Memory B cell (primary cell): ENCODE measurements around the gene APOBEC4.
A peak's percentile ranks its signal among the peaks of the same experiment; 100 is the strongest.

Experiments
- ATAC-seq: fragments of 150-1000 bp; cut with Tn5 transposase; 2 replicates; pipeline ENCODE4 v1.10.0; 2021; ENCODE audit warnings: low read depth, mild to moderate bottlenecking, moderate library complexity
- DNase-seq, 2 donors: peaks; one replicate each; pipeline ENCODE4 v3.0.0; 2022; ENCODE audit warnings: low spot score in 2 of 2
- H3K27ac Mint-ChIP-seq: one replicate; pipeline ENCODE4 v1.8.0; 2022; ENCODE audit warnings: mild to moderate bottlenecking, moderate library complexity, mixed read lengths
- H3K27me3 Mint-ChIP-seq: one replicate; pipeline ENCODE4 v1.8.0; 2022; ENCODE audit warnings: mixed read lengths
- H3K36me3 Mint-ChIP-seq: one replicate; pipeline ENCODE4 v1.8.0; 2022; ENCODE audit warnings: mild to moderate bottlenecking, mixed read lengths
- H3K4me1 Mint-ChIP-seq: one replicate; pipeline ENCODE4 v1.8.0; 2022; ENCODE audit warnings: mixed read lengths
- H3K4me3 Mint-ChIP-seq: one replicate; pipeline ENCODE4 v1.8.0; 2022; ENCODE audit warnings: mild to moderate bottlenecking, moderate library complexity, mixed read lengths
- H3K9me3 Mint-ChIP-seq: one replicate; pipeline ENCODE4 v1.8.0; 2022; ENCODE audit warnings: mixed read lengths

Gene APOBEC4

DNA sequence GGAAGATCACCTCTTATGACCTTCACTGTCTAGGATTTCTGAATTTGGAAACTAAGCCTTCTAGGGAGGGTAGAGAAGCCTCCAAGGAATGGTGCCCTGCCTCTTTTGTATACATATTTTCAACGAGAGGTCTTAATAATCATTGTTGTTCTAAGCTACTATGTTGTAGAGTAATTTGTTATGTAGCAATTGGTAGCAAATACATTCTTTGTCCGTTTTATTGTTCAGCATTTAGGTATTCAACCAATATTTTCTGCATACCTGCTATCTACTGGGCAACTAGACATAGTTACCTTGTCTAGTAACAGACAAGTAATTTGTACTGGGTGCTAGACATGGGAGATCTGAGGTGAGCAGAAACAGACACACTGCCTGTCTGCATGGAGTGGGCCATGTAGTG, 42.1 kb downstream of the APOBEC4 start:
- DNase-seq = no peak
- H3K9me3 Mint-ChIP-seq = no peaks in the 10 kb centered on the region
- ATAC-seq = no peak
- no peak overlapping the region for H3K4me3 Mint-ChIP-seq
- H3K4me1 Mint-ChIP-seq = peaks cover 12% of the 10 kb centered on the region
- no peak overlapping the region for H3K27ac Mint-ChIP-seq
- no peaks in the 10 kb centered on the region for H3K27me3 Mint-ChIP-seq
- no peaks in the 10 kb centered on the region for H3K36me3 Mint-ChIP-seq

DNA sequence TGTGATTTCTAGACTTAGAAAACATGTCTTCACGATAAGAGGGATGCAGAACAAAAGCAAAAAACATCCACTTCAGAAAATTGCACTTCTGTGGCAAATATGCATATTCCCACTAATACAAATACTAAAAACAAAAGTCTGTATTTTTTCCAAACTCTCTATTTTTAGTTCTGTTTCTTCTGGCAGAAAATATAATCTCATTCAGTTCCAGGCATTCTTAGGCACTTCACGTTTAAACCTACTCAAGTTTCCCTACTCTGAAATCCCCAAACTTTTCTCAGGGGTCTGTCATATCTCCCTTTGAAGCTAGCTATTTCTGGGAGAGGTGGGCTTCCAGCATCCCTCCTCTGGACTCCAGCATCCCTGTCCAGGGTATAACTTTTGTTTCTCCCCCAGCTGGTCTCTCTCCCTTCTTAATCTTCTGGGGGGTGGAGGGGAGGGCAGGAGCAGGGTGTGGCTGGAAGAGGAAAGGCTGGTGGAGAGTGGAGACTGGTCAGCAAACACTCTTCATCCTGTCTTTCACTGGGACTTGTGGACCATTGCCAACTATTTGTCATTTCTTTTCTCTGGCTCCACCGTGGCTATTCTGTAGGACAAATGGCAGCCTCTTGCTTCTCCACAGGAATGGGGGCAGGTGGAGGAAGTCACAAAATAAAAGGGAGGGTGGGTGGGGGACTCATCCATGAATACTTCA, 43.2 kb downstream of the APOBEC4 start:
- Mint-ChIP-seq H3K9me3 (no peaks in the 10 kb centered on the region), H3K36me3 (no peaks in the 10 kb centered on the region), H3K4me1 (peaks cover 17% of the 10 kb centered on the region), H3K4me3 (no peak overlapping the region), H3K27ac (no peak overlapping the region), H3K27me3 (no peaks in the 10 kb centered on the region)
- ATAC-seq (no peak), DNase-seq (no peak)

GRCh38 chr1:183609313-183609712, 43.8 kb downstream of the APOBEC4 start:
- no peak for DNase-seq

DNA sequence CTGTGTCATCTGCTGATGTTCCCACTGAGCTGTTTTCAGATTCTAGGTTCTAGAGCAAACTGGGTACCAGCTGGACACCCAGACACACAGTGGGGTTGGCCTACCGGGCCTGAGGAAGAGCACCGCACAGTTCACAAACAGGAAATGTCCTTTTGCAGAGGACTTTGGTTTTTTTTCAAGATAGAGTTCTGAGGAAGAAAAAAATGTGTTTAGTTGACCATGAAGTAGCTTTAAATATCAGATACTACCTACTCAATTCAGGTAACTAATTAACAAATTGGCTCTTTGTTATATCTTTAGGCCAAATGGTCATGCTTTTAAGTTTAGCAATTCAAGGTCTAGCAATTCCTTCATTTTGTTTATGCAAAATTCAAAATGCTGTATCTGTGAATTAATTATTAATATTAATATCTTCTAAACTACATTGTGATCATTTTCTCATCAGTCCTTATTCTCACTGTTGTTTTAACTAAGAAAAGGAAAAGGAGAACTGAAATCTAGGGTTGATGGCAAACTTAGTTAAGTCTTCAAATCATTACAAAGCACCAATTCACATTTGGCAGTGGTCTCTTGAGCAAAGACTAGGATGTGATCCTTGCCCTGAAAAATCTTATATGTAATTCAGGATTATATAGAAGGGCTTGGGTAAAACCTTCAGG, 45.7 kb downstream of the APOBEC4 start:
- Mint-ChIP-seq H3K36me3 (no peaks in the 10 kb centered on the region), H3K9me3 (peaks cover 1% of the 10 kb centered on the region), H3K27me3 (no peaks in the 10 kb centered on the region), H3K27ac (peak overlapping the region; percentile 55), H3K4me3 (no peak overlapping the region), H3K4me1 (peaks cover 31% of the 10 kb centered on the region)
- DNase-seq (no peak), ATAC-seq (no peak)

More at GRCh38 chr1:183609313-183609712, 43.8 kb downstream of the APOBEC4 start:
- H3K4me1 Mint-ChIP-seq = peaks cover 23% of the 10 kb centered on the region
- peaks cover 1% of the 10 kb centered on the region for H3K9me3 Mint-ChIP-seq
- peak overlapping the region; percentile 28 for H3K27ac Mint-ChIP-seq
- peak; percentile 71 for ATAC-seq
- H3K27me3 Mint-ChIP-seq = no peaks in the 10 kb centered on the region
- no peaks in the 10 kb centered on the region for H3K36me3 Mint-ChIP-seq
- no peak overlapping the region for H3K4me3 Mint-ChIP-seq

- Mint-ChIP-seq H3K27ac (no peak overlapping the region), H3K4me3 (no peak overlapping the region), H3K27me3 (no peaks in the 10 kb centered on the region), H3K36me3 (no peaks in the 10 kb centered on the region), H3K4me1 (peaks cover 31% of the 10 kb centered on the region), H3K9me3 (peaks cover 1% of the 10 kb centered on the region)
- DNase-seq (no peak), ATAC-seq (no peak)
These were observed 47.2 kb downstream of the APOBEC4 start for GRCh38 chr1:183605904-183606303.

GRCh38 chr1:183604815-183605214, 48.3 kb downstream of the APOBEC4 start:
- DNase-seq (no peak), ATAC-seq (peak; percentile 52)
- H3K27me3 Mint-ChIP-seq = no peaks in the 10 kb centered on the region
- H3K4me3 Mint-ChIP-seq = peak overlapping the region; percentile 43
- no peaks in the 10 kb centered on the region for H3K36me3 Mint-ChIP-seq
- H3K9me3 Mint-ChIP-seq = peaks cover 1% of the 10 kb centered on the region
- H3K27ac Mint-ChIP-seq = peak overlapping the region; percentile 89
- H3K4me1 Mint-ChIP-seq = peaks cover 31% of the 10 kb centered on the region

GRCh38 chr1:183604038-183604808, 48.9 kb downstream of the APOBEC4 start:
- peaks cover 1% of the 10 kb centered on the region for H3K9me3 Mint-ChIP-seq
- peak overlapping the region; percentile 61 for H3K4me3 Mint-ChIP-seq
- DNase-seq (no peak), ATAC-seq (peak; percentile 38)
- peaks cover 29% of the 10 kb centered on the region for H3K4me1 Mint-ChIP-seq
- no peaks in the 10 kb centered on the region for H3K36me3 Mint-ChIP-seq
- peak overlapping the region; percentile 89 for H3K27ac Mint-ChIP-seq
- H3K27me3 Mint-ChIP-seq = no peaks in the 10 kb centered on the region

DNA sequence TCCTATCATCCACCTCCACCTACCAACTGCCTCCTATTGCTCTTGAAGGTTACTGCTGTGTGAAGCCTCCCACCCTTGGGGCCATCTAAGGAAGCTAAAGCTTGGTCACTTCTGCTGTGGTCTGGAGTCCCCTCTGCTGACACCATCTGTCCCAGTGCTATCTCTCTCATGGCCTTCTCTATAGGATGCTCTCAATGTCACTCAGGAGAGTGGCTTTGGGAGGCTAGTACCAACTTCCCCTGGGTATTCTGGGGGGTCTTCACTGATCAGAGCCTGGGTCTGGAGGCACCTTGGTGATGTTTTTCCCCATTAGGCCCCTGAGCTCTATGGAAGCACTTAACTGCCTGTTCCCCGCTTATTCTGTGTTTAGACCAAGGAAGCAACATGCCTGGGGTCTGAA, 50.6 kb downstream of the APOBEC4 start:
- ATAC-seq (no peak), DNase-seq (no peak)
- Mint-ChIP-seq H3K27ac (no peak overlapping the region), H3K4me1 (peaks cover 28% of the 10 kb centered on the region), H3K36me3 (no peaks in the 10 kb centered on the region), H3K27me3 (no peaks in the 10 kb centered on the region), H3K9me3 (peaks cover 1% of the 10 kb centered on the region), H3K4me3 (no peak overlapping the region)

- Mint-ChIP-seq H3K27me3 (no peaks in the 10 kb centered on the region), H3K4me3 (no peak overlapping the region), H3K9me3 (peaks cover 1% of the 10 kb centered on the region), H3K4me1 (peaks cover 25% of the 10 kb centered on the region), H3K27ac (no peak overlapping the region), H3K36me3 (no peaks in the 10 kb centered on the region)
- DNase-seq = no peak
- ATAC-seq = no peak
These were observed 52.5 kb downstream of the APOBEC4 start for GRCh38 chr1:183600634-183601033.

- no peak overlapping the region for H3K4me3 Mint-ChIP-seq
- DNase-seq (no peak), ATAC-seq (no peak)
- no peaks in the 10 kb centered on the region for H3K27me3 Mint-ChIP-seq
- H3K9me3 Mint-ChIP-seq = peaks cover 1% of the 10 kb centered on the region
- peaks cover 22% of the 10 kb centered on the region for H3K4me1 Mint-ChIP-seq
- H3K36me3 Mint-ChIP-seq = no peaks in the 10 kb centered on the region
- H3K27ac Mint-ChIP-seq = no peak overlapping the region
These were observed 53.0 kb downstream of the APOBEC4 start for GRCh38 chr1:183600136-183600535.

DNA sequence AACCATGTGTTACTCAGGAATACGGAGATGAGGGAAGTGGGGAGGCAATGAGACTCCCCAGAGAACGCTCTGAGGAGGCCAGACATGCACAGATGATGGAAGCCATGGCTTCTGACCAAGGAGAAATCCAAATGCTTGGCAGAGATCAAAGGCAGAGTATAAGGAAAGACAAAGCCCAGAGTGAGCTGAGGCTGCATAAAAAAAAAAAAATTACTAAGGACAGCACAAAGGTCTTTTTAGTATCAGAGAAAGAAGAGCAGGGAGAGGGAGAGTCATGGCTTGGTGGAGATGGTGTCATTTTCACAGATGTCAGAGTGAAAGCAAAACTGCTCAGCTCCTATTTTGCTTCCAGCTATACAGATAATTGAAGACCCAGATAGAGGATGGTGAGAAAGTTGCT, 54.7 kb downstream of the APOBEC4 start:
- DNase-seq = no peak
- H3K4me3 Mint-ChIP-seq = no peak overlapping the region
- peak overlapping the region; percentile 3 for H3K27ac Mint-ChIP-seq
- no peaks in the 10 kb centered on the region for H3K9me3 Mint-ChIP-seq
- H3K27me3 Mint-ChIP-seq = no peaks in the 10 kb centered on the region
- peaks cover 10% of the 10 kb centered on the region for H3K4me1 Mint-ChIP-seq
- ATAC-seq = peak; percentile 41
- H3K36me3 Mint-ChIP-seq = no peaks in the 10 kb centered on the region

DNA sequence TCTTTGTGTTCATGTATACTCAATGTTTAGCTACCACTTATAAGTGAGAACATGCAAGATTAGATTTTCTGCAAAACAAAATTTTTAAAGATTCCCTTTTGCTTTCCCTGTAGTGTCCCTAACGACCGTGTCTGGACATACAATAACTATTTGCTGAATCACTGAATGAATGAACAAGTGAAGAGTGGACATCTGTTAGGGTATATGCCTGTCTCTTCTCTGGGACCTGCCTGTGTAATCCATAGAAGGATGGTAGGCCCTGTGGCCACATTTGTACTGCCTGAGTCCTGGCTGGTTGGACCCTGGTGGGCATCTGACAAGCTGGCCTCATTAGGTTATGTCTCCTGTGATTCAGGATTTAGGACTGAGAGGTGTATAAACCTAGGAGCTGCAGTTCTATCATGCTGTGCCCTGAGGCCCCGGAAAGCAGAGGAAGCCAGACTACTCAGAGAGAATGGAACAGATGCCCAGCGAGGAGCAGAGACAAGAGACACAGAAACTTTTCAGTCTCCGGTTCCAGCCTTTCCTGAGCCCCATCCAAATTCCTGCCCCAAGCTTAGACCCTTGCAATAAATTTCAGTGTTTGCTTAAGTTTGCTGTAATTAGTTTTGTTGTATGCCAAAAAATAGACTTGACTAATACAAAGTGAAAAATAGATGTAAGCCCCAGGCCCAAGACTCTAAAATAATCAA, 55.3 kb downstream of the APOBEC4 start:
- peaks cover 16% of the 10 kb centered on the region for H3K4me1 Mint-ChIP-seq
- H3K4me3 Mint-ChIP-seq = no peak overlapping the region
- no peak overlapping the region for H3K27ac Mint-ChIP-seq
- no peaks in the 10 kb centered on the region for H3K36me3 Mint-ChIP-seq
- DNase-seq (no peak), ATAC-seq (no peak)
- no peaks in the 10 kb centered on the region for H3K9me3 Mint-ChIP-seq
- no peaks in the 10 kb centered on the region for H3K27me3 Mint-ChIP-seq

GRCh38 chr1:183596500-183596899, 56.6 kb downstream of the APOBEC4 start:
- DNase-seq = no peak
- Mint-ChIP-seq H3K4me3 (no peak overlapping the region), H3K27me3 (no peaks in the 10 kb centered on the region), H3K27ac (no peak overlapping the region), H3K4me1 (peaks cover 22% of the 10 kb centered on the region), H3K36me3 (no peaks in the 10 kb centered on the region), H3K9me3 (no peaks in the 10 kb centered on the region)
- no peak for ATAC-seq
